ENCODE results near the gene SPRR1A. TPM values are rescaled to one million over a fixed set of nuclear protein-coding genes. Genes with fewer than 3 reads are reported as not detected.

Gene SPRR1A
- total and polyA plus RNA-seq, 2 experiments from 2014 or later: not detected

DNA sequence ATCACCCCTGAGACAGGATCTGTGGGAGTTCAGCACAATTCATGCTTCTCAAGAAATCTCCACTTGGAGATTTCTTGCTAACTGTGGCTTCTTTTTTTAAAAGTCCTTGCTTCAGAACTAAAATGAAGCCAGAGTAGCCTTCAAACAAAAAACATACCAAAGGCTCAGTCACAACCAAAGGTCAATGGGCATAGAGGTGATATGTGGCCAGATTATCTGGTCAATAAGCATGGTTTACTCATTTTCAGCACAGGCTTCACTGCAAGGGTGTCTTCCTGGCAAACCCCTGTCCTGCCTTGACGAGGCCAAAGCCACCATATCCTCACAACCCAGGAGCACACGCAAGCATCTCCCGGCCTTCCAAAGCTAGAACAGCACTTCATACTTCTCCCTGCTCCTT, 24.6 kb upstream of the SPRR1A start:
- H3K4me3 ChIP-seq: no peak overlapping the region
- TF ChIP-seq EZH2 (IDR thresholded peaks at IDR 0.05; ENCODE audit: borderline replicate concordance) (no peak), EZH2phosphoT487 (IDR thresholded peaks at IDR 0.05; ENCODE audit: low read depth, severe bottlenecking, unreplicated experiment) (no peak)
- TF ChIP-seq, protein P1, sequence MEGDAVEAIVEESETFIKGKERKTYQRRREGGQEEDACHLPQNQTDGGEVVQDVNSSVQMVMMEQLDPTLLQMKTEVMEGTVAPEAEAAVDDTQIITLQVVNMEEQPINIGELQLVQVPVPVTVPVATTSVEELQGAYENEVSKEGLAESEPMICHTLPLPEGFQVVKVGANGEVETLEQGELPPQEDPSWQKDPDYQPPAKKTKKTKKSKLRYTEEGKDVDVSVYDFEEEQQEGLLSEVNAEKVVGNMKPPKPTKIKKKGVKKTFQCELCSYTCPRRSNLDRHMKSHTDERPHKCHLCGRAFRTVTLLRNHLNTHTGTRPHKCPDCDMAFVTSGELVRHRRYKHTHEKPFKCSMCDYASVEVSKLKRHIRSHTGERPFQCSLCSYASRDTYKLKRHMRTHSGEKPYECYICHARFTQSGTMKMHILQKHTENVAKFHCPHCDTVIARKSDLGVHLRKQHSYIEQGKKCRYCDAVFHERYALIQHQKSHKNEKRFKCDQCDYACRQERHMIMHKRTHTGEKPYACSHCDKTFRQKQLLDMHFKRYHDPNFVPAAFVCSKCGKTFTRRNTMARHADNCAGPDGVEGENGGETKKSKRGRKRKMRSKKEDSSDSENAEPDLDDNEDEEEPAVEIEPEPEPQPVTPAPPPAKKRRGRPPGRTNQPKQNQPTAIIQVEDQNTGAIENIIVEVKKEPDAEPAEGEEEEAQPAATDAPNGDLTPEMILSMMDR (IDR thresholded peaks at IDR 0.05; ENCODE audit: poor library complexity): no peak
- no peak overlapping the region for H3K4me2 ChIP-seq
- no peaks in the 10 kb centered on the region for H3K9me3 ChIP-seq (ENCODE audit: low read depth)
- no peaks in the 10 kb centered on the region for H3K36me3 ChIP-seq (replicated peaks; ENCODE audit: insufficient read depth, low read depth)
- 67% methylated on average over 3 of the region's 3 CpGs for WGBS (ENCODE audit: low lambda C conversion rate, missing lambda C conversion rate)
- DNase-seq (ENCODE audit: low spot score): no peak
- no peak overlapping the region for H3K27ac ChIP-seq
- no peaks in the 10 kb centered on the region for H3K27me3 ChIP-seq
- H3K79me2 ChIP-seq: no peaks in the 10 kb centered on the region
- H3K4me1 ChIP-seq (ENCODE audit: insufficient read depth): no peaks in the 10 kb centered on the region
- no peaks in the 10 kb centered on the region for H3K9me2 ChIP-seq (replicated peaks; ENCODE audit: insufficient read depth)
- H2AFZ ChIP-seq: no peak overlapping the region
- no peaks in the 10 kb centered on the region for H4K20me1 ChIP-seq (ENCODE audit: insufficient read depth, poor library complexity, severe bottlenecking)

DNA sequence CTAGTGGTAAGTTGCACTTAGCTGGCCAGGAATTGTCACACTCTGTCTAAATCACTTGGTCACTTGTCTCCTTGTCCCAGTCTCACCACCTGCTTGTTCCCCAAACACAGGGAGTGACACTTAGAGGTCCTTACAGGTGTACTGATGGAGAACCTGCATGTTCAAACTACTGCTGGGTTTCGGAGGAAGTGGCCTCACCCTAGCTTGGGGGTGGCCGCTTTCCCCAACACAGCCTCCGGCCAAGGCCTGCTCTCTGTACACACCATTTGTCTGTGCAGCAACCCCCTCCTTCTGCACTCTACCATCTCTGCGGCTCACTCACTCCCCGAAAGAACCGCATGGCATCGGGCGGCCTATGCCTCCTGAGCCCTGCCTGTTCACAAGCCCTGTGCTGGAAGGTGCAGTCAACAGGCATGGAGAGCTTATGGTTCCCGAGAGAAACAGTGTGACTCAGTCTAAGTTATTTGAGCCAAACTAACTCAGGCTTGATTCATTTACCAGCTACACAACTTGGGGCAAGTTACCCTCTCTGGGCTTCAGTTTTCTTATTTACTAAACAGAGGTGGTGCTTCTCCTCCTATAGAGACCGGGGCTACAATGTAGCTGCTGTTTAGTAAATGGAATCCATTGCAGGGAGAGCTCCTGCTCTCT, 24.0 kb upstream of the SPRR1A start:
- no peak for DNase-seq (ENCODE audit: low spot score)
- no peaks in the 10 kb centered on the region for H4K20me1 ChIP-seq (ENCODE audit: insufficient read depth, poor library complexity, severe bottlenecking)

DNA sequence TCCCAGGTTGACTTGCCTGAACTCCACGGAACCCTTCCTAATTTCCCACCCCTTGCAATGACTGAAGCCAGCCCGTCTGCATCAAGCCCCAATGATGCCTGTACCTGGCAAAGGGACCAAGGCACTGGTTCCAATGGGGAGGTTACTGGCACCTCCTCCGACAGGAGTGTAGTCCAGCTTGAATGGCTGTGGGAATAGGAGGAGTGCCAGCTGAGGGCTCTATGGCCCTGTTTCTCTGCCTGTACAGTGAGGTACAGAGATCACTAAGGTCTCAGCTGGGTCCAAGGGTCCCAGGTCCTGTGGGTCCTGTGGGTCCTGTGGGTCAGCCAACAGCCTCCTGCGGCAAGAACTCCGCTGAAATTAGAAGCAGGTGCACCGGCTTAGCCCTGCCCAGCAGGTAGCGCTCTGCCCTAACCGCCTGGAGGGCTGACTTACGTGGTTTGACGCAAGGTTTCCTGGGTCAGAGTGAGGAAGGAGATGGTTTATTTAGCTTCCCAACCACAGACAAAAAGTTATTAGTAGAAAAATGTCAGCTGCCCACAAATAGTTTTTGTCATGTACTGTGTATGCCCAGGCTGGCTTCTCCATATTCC, 23.3 kb upstream of the SPRR1A start:
- TF ChIP-seq, protein P1 (IDR thresholded peaks at IDR 0.05; ENCODE audit: poor library complexity): no peak
- TF ChIP-seq EZH2phosphoT487 (IDR thresholded peaks at IDR 0.05; ENCODE audit: low read depth, severe bottlenecking, unreplicated experiment): no peak
- TF ChIP-seq EZH2 (IDR thresholded peaks at IDR 0.05; ENCODE audit: borderline replicate concordance): no peak
- WGBS (ENCODE audit: low lambda C conversion rate, missing lambda C conversion rate): 71% methylated on average over 10 of the region's 10 CpGs

More for the DNA sequence above, 24.0 kb upstream of the SPRR1A start:
- Histone ChIP-seq H3K27ac (no peak overlapping the region), H3K4me2 (no peak overlapping the region), H3K4me3 (no peak overlapping the region), H2AFZ (no peak overlapping the region), H3K36me3 (replicated peaks; ENCODE audit: insufficient read depth, low read depth) (no peaks in the 10 kb centered on the region), H3K9me3 (ENCODE audit: low read depth) (no peaks in the 10 kb centered on the region), H3K4me1 (ENCODE audit: insufficient read depth) (no peaks in the 10 kb centered on the region), H3K9me2 (replicated peaks; ENCODE audit: insufficient read depth) (no peaks in the 10 kb centered on the region), H3K79me2 (no peaks in the 10 kb centered on the region), H3K27me3 (no peaks in the 10 kb centered on the region)
- WGBS (ENCODE audit: low lambda C conversion rate, missing lambda C conversion rate): 86% methylated on average over 10 of the region's 10 CpGs
- no peak for TF ChIP-seq EZH2phosphoT487 (IDR thresholded peaks at IDR 0.05; ENCODE audit: low read depth, severe bottlenecking, unreplicated experiment)
- TF ChIP-seq, protein P1 (IDR thresholded peaks at IDR 0.05; ENCODE audit: poor library complexity): no peak
- no peak for TF ChIP-seq EZH2 (IDR thresholded peaks at IDR 0.05; ENCODE audit: borderline replicate concordance)

More for the DNA sequence above, 23.3 kb upstream of the SPRR1A start:
- Histone ChIP-seq H2AFZ (no peak overlapping the region), H3K4me2 (no peak overlapping the region), H4K20me1 (ENCODE audit: insufficient read depth, poor library complexity, severe bottlenecking) (no peaks in the 10 kb centered on the region), H3K79me2 (no peaks in the 10 kb centered on the region), H3K36me3 (replicated peaks; ENCODE audit: insufficient read depth, low read depth) (no peaks in the 10 kb centered on the region), H3K4me3 (no peak overlapping the region), H3K27me3 (no peaks in the 10 kb centered on the region), H3K9me2 (replicated peaks; ENCODE audit: insufficient read depth) (no peaks in the 10 kb centered on the region), H3K9me3 (ENCODE audit: low read depth) (no peaks in the 10 kb centered on the region), H3K27ac (no peak overlapping the region), H3K4me1 (ENCODE audit: insufficient read depth) (no peaks in the 10 kb centered on the region)
- DNase-seq (ENCODE audit: low spot score): no peak

All from hepatocyte (in vitro differentiated cells).